ENCODE measurements around the gene FAM193B. TPM values are rescaled to one million over a fixed set of nuclear protein-coding genes. Genes with fewer than 3 reads are reported as not detected.

Gene FAM193B
- total RNA-seq, 2 experiments from 2014 or later, result 71.4 to 76.7 TPM

- DNase-seq (no peak), ATAC-seq (no peak)
- Mint-ChIP-seq H3K9me3 (no peaks in the 10 kb centered on the region), H3K4me1 (ENCODE audit: low read depth) (peaks cover 7% of the 10 kb centered on the region), H3K27me3 (no peaks in the 10 kb centered on the region), H3K27ac (no peak overlapping the region), H3K36me3 (ENCODE audit: low read depth) (peaks cover 8% of the 10 kb centered on the region), H3K4me3 (no peak overlapping the region)
- ChIA-PET CTCF (no interaction called here), POLR2A (no interaction called here)
- TF ChIP-seq CTCF (IDR thresholded peaks at IDR 0.05), result no peak
- intact Hi-C loops (cut with micrococcal nuclease), result no loop called here
Observed at GRCh38 chr5:177526191-177526590, 28.2 kb downstream of the FAM193B start.

GRCh38 chr5:177524941-177525655 lies 29.3 kb downstream of the FAM193B start:
- no peaks in the 10 kb centered on the region for H3K9me3 Mint-ChIP-seq
- intact Hi-C loops (cut with micrococcal nuclease), result no loop called here

GRCh38 chr5:177524539-177524900 lies 29.8 kb downstream of the FAM193B start:
- no peaks in the 10 kb centered on the region for H3K9me3 Mint-ChIP-seq
- H3K36me3 Mint-ChIP-seq (ENCODE audit: low read depth), result peaks cover 10% of the 10 kb centered on the region
- H3K4me1 Mint-ChIP-seq (ENCODE audit: low read depth), result peaks cover 20% of the 10 kb centered on the region
- no peak overlapping the region for H3K4me3 Mint-ChIP-seq
- DNase-seq (no peak), ATAC-seq (no peak)
- no peak for TF ChIP-seq CTCF (IDR thresholded peaks at IDR 0.05)
- POLR2A ChIA-PET, result interaction anchor here (1.3 kb wide), 1 partner anchor 9 kb away, joined by 3 read pairs; no protein-coding TSS in a partner anchor
- intact Hi-C loops (cut with micrococcal nuclease), result no loop called here
- H3K27ac Mint-ChIP-seq, result no peak overlapping the region
- CTCF ChIA-PET, result no interaction called here
- H3K27me3 Mint-ChIP-seq, result no peaks in the 10 kb centered on the region

More at GRCh38 chr5:177524941-177525655, 29.3 kb downstream of the FAM193B start:
- TF ChIP-seq CTCF (IDR thresholded peaks at IDR 0.05), result no peak
- no peak overlapping the region for H3K27ac Mint-ChIP-seq
- peaks cover 16% of the 10 kb centered on the region for H3K4me1 Mint-ChIP-seq (ENCODE audit: low read depth)
- ChIA-PET POLR2A (interaction anchor here (1.3 kb wide), 1 partner anchor 10 kb away, joined by 3 read pairs; no protein-coding TSS in a partner anchor), CTCF (no interaction called here)
- no peaks in the 10 kb centered on the region for H3K27me3 Mint-ChIP-seq
- H3K36me3 Mint-ChIP-seq (ENCODE audit: low read depth), result peaks cover 8% of the 10 kb centered on the region
- ATAC-seq, result no peak
- DNase-seq, result no peak
- H3K4me3 Mint-ChIP-seq, result no peak overlapping the region

GRCh38 chr5:177523711-177524538 lies 30.4 kb downstream of the FAM193B start:
- CTCF ChIA-PET, result no interaction called here

More at GRCh38 chr5:177523711-177524538, 30.4 kb downstream of the FAM193B start:
- DNase-seq (no peak), ATAC-seq (no peak)
- Mint-ChIP-seq H3K4me3 (no peak overlapping the region), H3K27ac (no peak overlapping the region), H3K9me3 (no peaks in the 10 kb centered on the region), H3K4me1 (ENCODE audit: low read depth) (peaks cover 26% of the 10 kb centered on the region), H3K27me3 (no peaks in the 10 kb centered on the region), H3K36me3 (ENCODE audit: low read depth) (peaks cover 14% of the 10 kb centered on the region)
- intact Hi-C loops (cut with micrococcal nuclease), result no loop called here
- TF ChIP-seq CTCF (IDR thresholded peaks at IDR 0.05), result no peak
- POLR2A ChIA-PET, result interaction anchor here (1.3 kb wide), 1 partner anchor 9 kb away, joined by 3 read pairs; no protein-coding TSS in a partner anchor
